SK-N-SH (cell line): ENCODE measurements around the gene CHRNE. TPM values are rescaled to one million over a fixed set of nuclear protein-coding genes. Genes with fewer than 3 reads are reported as not detected.
"Not testable (repeated sequence)": the region's sequence is repeated elsewhere in the genome, so short reads cannot be mapped to it uniquely, and the experiment has no call there.

Experiments
- CTCF ChIA-PET: fragments of 300-600, 350-600 bp; formaldehyde crosslinking; extraction: SDS; loops from one replicate; lab custom pipeline; 2021; lab: Yijun Ruan, JAX
- POLR2A ChIA-PET: fragments of 350-600 bp; sonication (Branson Sonifier 250); formaldehyde crosslinking; extraction: SDS; loops from one replicate; lab custom pipeline; 2020; ENCODE audit warnings: antibody characterized with exemption, inconsistent platforms; lab: Yijun Ruan, JAX
- DNase-seq: peaks from one replicate; pipeline ENCODE4 v3.0.0; 2012
- H2AFZ ChIP-seq: fragments of 200-600 bp; sonication (generic); 2 replicates; pipeline ENCODE4 v1.8.1; 2016; ENCODE audit warnings: antibody characterized with exemption, mild to moderate bottlenecking, low read depth
- H3F3A ChIP-seq: fragments of 200-600 bp; sonication (generic); replicated peaks from 2 replicates; pipeline ENCODE3; 2016; ENCODE audit warnings: antibody characterized with exemption, mild to moderate bottlenecking; ENCODE audit not compliant: insufficient read depth
- H3K27ac ChIP-seq, 2 experiments: fragments of 200-500 bp in 1 of 2; fragments of 200-600 bp in 1 of 2; sonication (Bioruptor generic) in 1 of 2; sonication (generic), shearing (Covaris generic) in 1 of 2; 2 replicates each; pipeline versions ENCODE4 v1.5.1 to v1.6.1; 2014 to 2016; ENCODE audit warnings: low read depth in 2 of 2, inconsistent platforms in 1 of 2, low read length in 1 of 2, mild to moderate bottlenecking in 1 of 2, mixed read lengths in 1 of 2
- H3K27me3 ChIP-seq: fragments of 200-600 bp; sonication (generic), shearing (Covaris generic); 2 replicates; pipeline ENCODE4 v1.6.1; 2016; ENCODE audit warnings: mixed run types; ENCODE audit not compliant: insufficient read depth
- H3K36me3 ChIP-seq, 2 experiments: fragments of 200-500 bp in 1 of 2; fragments of 200-600 bp in 1 of 2; sonication (Bioruptor generic) in 1 of 2; sonication (generic) in 1 of 2; replicated peaks in 1 of 2; 2 replicates each; pipeline versions ENCODE3 to v1.5.1; 2014 to 2016; ENCODE audit warnings: low read length in 1 of 2, mild to moderate bottlenecking in 1 of 2; ENCODE audit not compliant: insufficient read depth in 2 of 2, control insufficient read depth in 1 of 2
- H3K4me1 ChIP-seq, 2 experiments: fragments of 200-500 bp in 1 of 2; fragments of 200-600 bp in 1 of 2; sonication (Bioruptor generic) in 1 of 2; sonication (generic), shearing (Covaris generic) in 1 of 2; 2 replicates each; pipeline versions ENCODE4 v1.5.1 to v1.6.1; 2014 to 2016; ENCODE audit warnings: low read depth in 1 of 2, low read length in 1 of 2, mixed run types in 1 of 2; ENCODE audit not compliant: insufficient read depth in 2 of 2, control insufficient read depth in 1 of 2
- H3K4me2 ChIP-seq: fragments of 200-600 bp; sonication (generic), shearing (Covaris generic); 2 replicates; pipeline ENCODE4 v1.6.1; 2017; ENCODE audit warnings: mixed run types
- H3K4me3 ChIP-seq, 2 experiments: fragments of 200-500 bp in 1 of 2; fragments of 200-600 bp in 1 of 2; sonication (Bioruptor generic) in 1 of 2; sonication (generic), shearing (Covaris generic) in 1 of 2; 2 replicates each; pipeline versions ENCODE4 v1.5.1 to v1.8.1; 2014 to 2016; ENCODE audit warnings: low read depth in 2 of 2, inconsistent platforms in 1 of 2, low read length in 1 of 2, mild to moderate bottlenecking in 1 of 2, mixed read lengths in 1 of 2, moderate library complexity in 1 of 2
- H3K79me2 ChIP-seq: fragments of 200-600 bp; sonication (generic); 2 replicates; pipeline ENCODE4 v1.8.1; 2017; ENCODE audit warnings: mild to moderate bottlenecking; ENCODE audit not compliant: insufficient read depth
- H3K9ac ChIP-seq: fragments of 200-600 bp; sonication (generic); 2 replicates; pipeline ENCODE4 v1.6.1; 2017; ENCODE audit warnings: mixed run types
- H3K9me2 ChIP-seq: fragments of 200-600 bp; sonication (generic); 2 replicates; pipeline ENCODE4 v1.6.1; 2017; ENCODE audit warnings: mixed run types
- H3K9me3 ChIP-seq: fragments of 200-600 bp; sonication (generic); 2 replicates; pipeline ENCODE4 v1.6.1; 2017; ENCODE audit warnings: mixed run types, mild to moderate bottlenecking, moderate library complexity
- H4K20me1 ChIP-seq: fragments of 200-600 bp; sonication (generic); 2 replicates; pipeline ENCODE4 v1.6.1; 2017; ENCODE audit warnings: mild to moderate bottlenecking, mixed run types; ENCODE audit not compliant: insufficient read depth
- FOXJ3 ChIP-seq: sonication (generic); formaldehyde crosslinking; IDR thresholded peaks from 2 replicates; pipeline ENCODE4 v1.5.1; 2020; ENCODE audit warnings: mild to moderate bottlenecking, missing genetic modification reagents
- FOXM1 ChIP-seq: IDR thresholded peaks from 2 replicates; pipeline ENCODE4 v1.4.0; 2012; ENCODE audit warnings: low read depth, mild to moderate bottlenecking
- RAD21 ChIP-seq: IDR thresholded peaks from 2 replicates; pipeline ENCODE4 v1.6.1; 2012; ENCODE audit warnings: mild to moderate bottlenecking, low read length
- ZBTB33 ChIP-seq: IDR thresholded peaks from 2 replicates; pipeline ENCODE4 v1.4.0; 2012; ENCODE audit warnings: low read depth, borderline replicate concordance
- WGBS: methylation state at CpG from one replicate; pipeline ENCODE4 v1.1.6; 2017; ENCODE audit warnings: low lambda C conversion rate; 5-methylcytosine and 5-hydroxymethylcytosine counted together
- polyA plus RNA-seq, 3 experiments: library from polyadenylated mRNA; depleted of rRNA; stranded (reverse); fragments of >200 nt; gene quantifications; 2 replicates each; pipeline ENCODE4 v1.2.3, GENCODE V29; 2012
- TF ChIP-seq, protein P1 (sequence below): IDR thresholded peaks from 2 replicates; pipeline ENCODE4 v1.4.0; 2012; ENCODE audit warnings: low read depth, borderline replicate concordance

The CHRNE gene
- polyA plus RNA-seq, 1 of the 3 experiments (the other 2 are of a cell fraction), result 0.71 TPM

GRCh38 chr17:4869058-4869998 is 33.6 kb downstream of the CHRNE start:
- H3K4me1 ChIP-seq, H3K4me2 ChIP-seq, H3K27me3 ChIP-seq, H3F3A ChIP-seq, H3K27ac ChIP-seq, H4K20me1 ChIP-seq, H3K9me3 ChIP-seq, H3K4me3 ChIP-seq, H3K9me2 ChIP-seq, POLR2A ChIA-PET, H3K36me3 ChIP-seq, H2AFZ ChIP-seq, DNase-seq, H3K9ac ChIP-seq: not testable (repeated sequence)
- peaks cover 18% of the 10 kb centered on the region for H3K79me2 ChIP-seq
- 95% methylated on average over 22 of the region's 22 CpGs for WGBS
- CTCF ChIA-PET, result interaction anchor here (1.3 to 2.1 kb wide), 3 partner anchors 12 to 20 kb away, joined by 3 to 12 read pairs (median 8); no protein-coding TSS in a partner anchor

- POLR2A ChIA-PET, result not testable (repeated sequence)
Measured at GRCh38 chr17:4867535-4867934, 35.4 kb downstream of the CHRNE start.

GRCh38 chr17:4863321-4863720 is 39.6 kb downstream of the CHRNE start:
- Histone ChIP-seq H2AFZ (no peak overlapping the region), H3K9ac (no peak overlapping the region), H3K4me1 (peaks cover 11% of the 10 kb centered on the region in 2 experiments), H3K9me3 (no peaks in the 10 kb centered on the region), H3K27me3 (no peaks in the 10 kb centered on the region), H3F3A (no peaks in the 10 kb centered on the region), H3K9me2 (no peaks in the 10 kb centered on the region), H3K79me2 (peaks cover 26% of the 10 kb centered on the region), H3K27ac (no peak overlapping the region), H3K4me2 (no peak overlapping the region), H4K20me1 (no peaks in the 10 kb centered on the region), H3K4me3 (no peak overlapping the region), H3K36me3 (no peaks in the 10 kb centered on the region)
- TF ChIP-seq FOXM1, result no peak
- no peak for TF ChIP-seq ZBTB33
- TF ChIP-seq, protein P1, sequence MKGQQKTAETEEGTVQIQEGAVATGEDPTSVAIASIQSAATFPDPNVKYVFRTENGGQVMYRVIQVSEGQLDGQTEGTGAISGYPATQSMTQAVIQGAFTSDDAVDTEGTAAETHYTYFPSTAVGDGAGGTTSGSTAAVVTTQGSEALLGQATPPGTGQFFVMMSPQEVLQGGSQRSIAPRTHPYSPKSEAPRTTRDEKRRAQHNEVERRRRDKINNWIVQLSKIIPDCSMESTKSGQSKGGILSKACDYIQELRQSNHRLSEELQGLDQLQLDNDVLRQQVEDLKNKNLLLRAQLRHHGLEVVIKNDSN, result no peak
- TF ChIP-seq FOXJ3, result no peak
- no peak for TF ChIP-seq RAD21
- no peak for DNase-seq
- 89% methylated on average over 1 of the region's 1 CpG for WGBS
- ChIA-PET CTCF (interaction anchor here (0.9 to 1.0 kb wide), 2 partner anchors 19 to 73 kb away, joined by 5 read pairs; no protein-coding TSS in a partner anchor), POLR2A (no interaction called here)

More at GRCh38 chr17:4867535-4867934, 35.4 kb downstream of the CHRNE start:
- not testable (repeated sequence) for H3K4me3 ChIP-seq, H3K4me1 ChIP-seq, H3K9ac ChIP-seq, H3K27me3 ChIP-seq, H3F3A ChIP-seq, H3K9me3 ChIP-seq, H2AFZ ChIP-seq, H3K4me2 ChIP-seq, H3K9me2 ChIP-seq, H3K36me3 ChIP-seq, DNase-seq, H4K20me1 ChIP-seq, H3K27ac ChIP-seq
- WGBS, result 96% methylated on average over 5 of the region's 5 CpGs
- H3K79me2 ChIP-seq, result peaks cover 22% of the 10 kb centered on the region
- CTCF ChIA-PET, result interaction anchor here (0.8 to 2.0 kb wide), 5 partner anchors 14 to 78 kb away, joined by 3 to 12 read pairs (median 4); partner anchors contain the start of gene MINK1
